Stromal cell of bone marrow (primary cell): ENCODE data around the gene FRA10AC1.

Experiments used
- DNase-seq: peaks from one replicate; pipeline ENCODE4 v3.0.0-alpha.2; 2012; ENCODE audit warnings: low read depth

FRA10AC1 gene

GRCh38 chr10:93702210-93703001 is at the start of gene FRA10AC1:
Gene FRA10AC1, minus strand, starts transcription at chr10:93702592. Its CDS starts 2,486 bp downstream, at chr10:93700106.
- DNase-seq: peak; percentile 83

GRCh38 chr10:93751832-93752231 is 49.4 kb upstream of the FRA10AC1 start:
- no peak for DNase-seq

GRCh38 chr10:93751124-93751523 is 48.7 kb upstream of the FRA10AC1 start:
- DNase-seq: no peak

- peak; percentile 59 for DNase-seq
Observed at GRCh38 chr10:93749218-93749799, 46.9 kb upstream of the FRA10AC1 start.

DNA sequence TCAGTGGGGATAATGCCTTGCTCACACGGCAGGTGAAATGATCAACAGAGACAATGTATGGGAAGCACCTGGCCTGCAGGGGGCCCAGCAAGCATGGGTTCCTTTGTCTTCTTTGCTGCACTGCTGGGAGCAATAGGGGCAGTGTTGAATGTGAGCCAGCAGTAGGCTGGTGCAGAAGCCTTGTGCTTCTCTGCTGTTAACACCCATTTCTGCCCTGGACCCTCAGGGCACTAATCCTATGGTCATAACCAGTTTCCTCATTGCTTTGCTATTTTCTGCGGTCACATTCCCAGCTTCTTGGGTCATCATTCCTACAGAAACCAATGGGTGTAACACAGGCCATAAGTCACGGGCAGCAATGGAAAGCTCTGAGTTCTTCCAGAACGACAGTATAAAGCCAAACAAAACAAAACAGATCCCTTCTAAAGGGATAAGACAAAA is 44.5 kb upstream of the FRA10AC1 start:
- DNase-seq: peak; percentile 98

DNA sequence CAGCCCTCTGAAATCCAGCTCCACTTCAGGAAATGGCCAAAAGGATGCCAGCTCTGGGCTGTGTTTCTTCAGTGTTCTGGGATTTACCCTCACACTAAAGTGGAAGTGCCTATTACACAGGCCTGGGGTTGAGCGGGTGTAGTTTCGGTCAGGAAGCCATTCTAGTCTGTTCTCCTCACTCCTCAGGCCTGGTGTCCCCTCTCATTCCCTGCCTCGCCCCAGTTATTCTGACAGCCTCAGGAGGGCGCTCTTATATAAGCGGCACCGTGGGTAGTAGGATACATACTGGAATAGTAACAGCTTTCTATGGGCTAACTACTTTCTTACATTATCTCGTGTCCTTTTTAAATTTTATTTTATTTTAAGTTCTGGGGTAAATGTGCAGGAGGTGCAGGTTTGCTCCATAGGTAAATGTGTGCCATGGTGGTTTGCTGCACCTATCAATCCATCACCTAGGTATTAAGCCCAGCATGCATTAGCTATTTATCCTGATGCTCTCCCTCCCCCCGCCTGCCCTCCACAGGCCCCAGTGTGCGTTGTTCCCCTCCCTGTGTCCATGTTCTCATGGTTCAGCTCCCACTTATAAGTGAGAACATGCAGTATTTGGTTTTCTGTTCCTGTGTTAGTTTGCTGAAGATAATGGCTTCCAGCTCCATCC is 43.1 kb upstream of the FRA10AC1 start:
- DNase-seq: peak; percentile 31

DNA sequence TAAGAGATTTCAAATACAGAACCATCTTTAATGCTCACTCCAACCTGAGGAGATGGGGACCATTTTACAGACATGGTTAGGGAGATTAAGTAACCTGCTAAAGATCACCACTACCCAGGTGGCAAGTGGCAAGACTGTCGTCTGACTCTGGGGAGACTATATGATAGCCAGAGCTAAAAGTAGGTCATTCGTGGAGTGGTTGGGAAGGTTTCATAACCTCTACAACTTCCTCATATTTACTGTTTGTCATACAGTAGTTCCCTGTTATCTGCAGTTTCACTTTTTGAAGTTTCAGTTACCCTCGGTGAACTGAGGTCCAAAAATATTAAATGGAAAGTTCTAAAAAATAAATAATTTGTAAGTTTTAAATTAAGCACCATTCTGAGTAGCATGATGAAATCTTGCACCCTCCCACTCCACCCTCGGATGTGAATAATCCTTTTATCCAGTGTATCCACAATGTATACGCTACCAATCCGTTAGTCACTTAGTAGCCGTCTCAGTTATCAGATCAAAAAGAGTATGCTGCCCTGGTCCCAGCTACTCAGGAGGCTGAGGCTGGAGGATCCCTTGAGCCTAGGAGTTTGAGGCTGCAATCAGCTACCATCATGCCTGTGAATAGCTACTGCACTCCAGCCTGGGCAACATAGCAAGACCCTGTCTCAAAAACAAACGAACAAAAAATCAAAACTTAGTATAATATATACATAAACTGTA is 40.4 kb upstream of the FRA10AC1 start:
- no peak for DNase-seq

- DNase-seq: no peak
Observed at GRCh38 chr10:93741367-93741766, 39.0 kb upstream of the FRA10AC1 start.

DNA sequence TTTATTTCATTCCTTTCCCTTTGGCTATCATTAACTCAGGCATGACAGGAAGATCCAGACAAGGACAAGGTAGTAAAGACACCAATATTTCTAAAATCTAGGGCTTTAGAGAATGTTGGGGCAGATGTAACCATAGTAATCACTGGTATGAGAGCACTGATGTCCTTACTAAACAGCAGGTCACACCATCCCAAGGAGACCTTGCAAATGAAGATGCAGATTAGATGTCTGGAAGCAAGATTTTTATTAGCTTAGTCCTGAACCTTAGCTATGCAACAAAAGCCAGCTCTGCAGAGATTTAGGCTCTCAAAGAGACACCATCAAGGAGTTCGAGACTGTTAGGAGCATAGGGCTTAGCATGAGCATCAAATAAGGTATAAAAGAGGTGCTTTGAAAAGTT is 23.6 kb upstream of the FRA10AC1 start:
- no peak for DNase-seq

GRCh38 chr10:93723153-93723552 is 20.8 kb upstream of the FRA10AC1 start:
- DNase-seq: no peak

GRCh38 chr10:93722550-93722949 is 20.2 kb upstream of the FRA10AC1 start:
- no peak for DNase-seq

GRCh38 chr10:93719901-93720300 is 17.5 kb upstream of the FRA10AC1 start:
- no peak for DNase-seq

DNA sequence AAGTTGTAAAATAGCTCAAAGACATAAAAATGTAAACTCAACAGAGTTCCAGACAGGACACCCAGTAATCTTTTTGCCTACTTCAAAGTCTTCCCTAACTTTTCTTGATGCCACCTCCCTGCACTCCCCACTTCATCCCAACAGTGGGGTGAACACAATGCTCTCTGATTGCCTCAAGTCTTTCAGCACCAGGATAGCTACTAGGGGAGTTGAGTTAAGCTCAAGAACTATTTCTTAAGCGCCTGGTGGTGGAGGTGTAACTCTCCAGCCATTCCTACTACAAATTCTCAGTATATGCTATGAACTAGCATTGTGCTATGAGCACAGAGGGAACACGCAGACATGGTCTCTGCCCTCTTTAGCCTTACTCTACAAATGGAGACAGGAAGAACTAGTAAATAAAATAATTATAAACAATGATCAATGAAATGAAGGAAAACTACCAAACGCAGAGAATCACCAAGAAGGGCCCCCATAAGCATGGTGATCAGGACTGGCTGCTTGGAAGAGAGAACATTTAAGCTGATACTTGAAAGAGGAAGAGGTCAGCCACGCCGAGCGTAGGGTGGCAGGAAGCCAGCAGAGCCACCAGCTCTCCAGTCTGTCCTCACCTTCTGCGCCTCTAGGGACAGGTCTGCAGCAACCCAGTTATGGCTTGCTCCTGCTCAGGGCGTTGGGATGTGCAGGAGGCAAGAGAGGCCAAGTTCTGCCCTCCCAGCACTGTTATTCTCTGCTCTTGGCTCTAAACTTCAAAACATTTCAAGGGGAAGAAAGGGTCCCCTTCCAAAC is 16.7 kb upstream of the FRA10AC1 start:
- DNase-seq: no peak

DNA sequence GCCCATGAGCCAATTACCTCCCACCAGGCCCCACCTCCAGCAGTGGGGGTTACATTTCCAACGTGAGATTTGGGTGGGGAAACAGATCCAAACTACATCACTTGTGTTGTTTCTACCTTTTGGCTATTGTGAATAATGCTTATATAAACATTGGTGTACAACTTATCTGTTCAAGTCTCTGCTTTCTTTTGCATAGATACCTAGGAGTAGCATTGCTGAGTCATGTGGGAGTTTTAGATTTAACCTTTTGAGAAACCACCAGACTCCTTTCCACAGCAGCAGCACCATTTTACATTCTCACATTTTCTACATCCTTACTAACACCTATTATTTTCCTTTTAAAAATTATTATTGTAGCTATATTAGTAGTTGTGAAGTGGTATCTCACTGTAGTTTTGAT is 14.4 kb upstream of the FRA10AC1 start:
- no peak for DNase-seq

DNA sequence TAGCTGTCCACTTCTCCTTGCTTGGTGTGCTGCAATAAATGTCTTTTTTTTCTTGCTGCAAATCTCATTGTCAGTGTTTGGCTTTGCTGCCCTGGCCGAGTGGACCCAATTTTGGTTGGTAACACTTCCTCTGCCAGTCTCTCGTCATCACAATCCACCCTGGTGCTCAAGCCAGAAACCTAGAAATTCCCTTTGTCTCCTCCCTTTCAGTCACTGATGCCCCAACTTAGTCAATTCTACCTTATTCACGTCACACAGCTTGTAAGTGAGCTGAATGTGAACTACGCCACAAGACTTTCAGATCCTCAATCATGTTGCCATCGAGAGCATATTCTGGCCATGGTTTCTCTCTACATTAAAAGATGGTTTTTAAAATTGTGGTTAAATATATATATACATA is 13.0 kb upstream of the FRA10AC1 start:
- DNase-seq: no peak

DNA sequence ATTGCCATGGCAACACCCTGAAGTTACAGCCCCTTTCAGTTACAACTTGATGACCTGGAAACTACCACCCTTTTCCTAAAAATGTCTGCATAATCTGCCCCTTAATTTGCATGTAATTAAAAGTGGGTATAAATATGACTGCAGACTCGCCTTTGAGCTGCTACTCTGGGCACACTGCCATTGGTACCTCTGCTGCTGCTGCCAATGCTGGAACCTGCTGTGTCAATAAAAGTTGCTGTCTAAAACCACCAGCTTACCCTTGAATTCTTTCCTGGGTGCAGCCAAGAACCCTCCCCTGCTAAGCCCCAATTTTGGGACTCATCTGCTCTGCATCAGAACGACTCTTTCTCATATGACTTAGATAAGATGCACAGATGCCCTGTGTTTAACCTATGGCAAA is 10.2 kb upstream of the FRA10AC1 start:
- DNase-seq: no peak

- DNase-seq: peak; percentile 45
Observed at GRCh38 chr10:93711891-93712290, 9.5 kb upstream of the FRA10AC1 start.

DNA sequence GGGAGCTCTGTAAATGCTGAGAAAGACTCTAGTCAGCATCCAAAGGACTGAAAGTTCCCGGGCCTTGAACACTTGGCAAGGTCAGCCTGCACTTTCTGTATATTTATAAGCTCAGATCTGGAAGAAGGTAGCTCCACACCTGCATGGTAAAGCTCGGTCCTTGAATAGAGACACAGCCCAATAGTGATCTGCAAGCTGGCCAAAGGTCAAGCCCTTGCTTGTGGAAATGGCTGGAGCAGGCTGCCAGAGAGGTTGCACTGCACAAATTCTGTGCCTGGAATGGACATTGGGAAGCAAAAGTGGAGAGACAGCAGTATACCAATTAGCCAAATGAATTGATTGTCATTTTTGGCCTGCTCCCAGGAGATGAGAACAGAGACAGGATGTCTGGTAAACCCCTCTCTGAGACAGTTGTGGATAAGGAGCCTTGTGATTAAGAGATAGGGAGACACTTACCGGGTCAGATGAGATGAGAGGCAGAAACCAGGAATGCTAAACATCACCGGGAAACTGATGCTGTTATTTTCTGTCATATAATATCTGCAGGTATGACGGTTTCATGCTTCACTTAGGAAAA is 8.0 kb upstream of the FRA10AC1 start:
- no peak for DNase-seq

- no peak for DNase-seq
Observed at GRCh38 chr10:93707623-93708022, 5.2 kb upstream of the FRA10AC1 start.

DNA sequence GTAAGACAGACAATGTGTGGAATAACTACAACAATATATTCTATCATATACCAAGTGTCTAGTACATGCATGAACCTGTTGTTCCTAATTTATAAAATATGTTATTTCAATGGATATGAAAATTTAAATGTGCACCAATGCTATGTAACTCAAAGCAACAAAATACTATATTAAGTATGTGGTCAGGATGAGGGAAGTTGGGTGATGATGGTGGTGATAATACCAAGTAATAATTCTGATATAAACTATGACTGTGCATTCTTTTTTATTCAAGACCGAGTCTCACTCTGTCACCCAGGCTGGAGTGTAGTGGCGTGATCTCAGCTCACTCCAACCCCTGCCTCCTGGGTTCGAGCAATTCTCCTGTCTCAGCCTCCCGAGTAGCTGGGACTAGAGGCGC is 2.1 kb upstream of the FRA10AC1 start:
- DNase-seq: no peak

GRCh38 chr10:93703841-93704240 is 1.4 kb upstream of the FRA10AC1 start:
- no peak for DNase-seq
